H9 (cell line): Measurements from ENCODE around the gene TNRC6C. TPM values are rescaled to one million over a fixed set of nuclear protein-coding genes. Genes with fewer than 3 reads are reported as not detected.
A peak's percentile ranks its signal among the peaks of the same experiment; 100 is the strongest.

ENCODE experiments used
- DNase-seq: peaks from one replicate; pipeline ENCODE4 v3.0.0-alpha.2; 2017
- H2AFZ ChIP-seq: one replicate; pipeline ENCODE4 v1.6.1; 2013; ENCODE audit warnings: mild to moderate bottlenecking, low read length, control low read depth, moderate library complexity
- H2AK5ac ChIP-seq: 2 replicates; pipeline ENCODE4 v1.6.1; 2013; ENCODE audit warnings: low read length, control low read depth, mixed read lengths; ENCODE audit not compliant: insufficient read length
- H2BK120ac ChIP-seq: one replicate; pipeline ENCODE4 v1.6.1; 2013; ENCODE audit warnings: low read depth, mild to moderate bottlenecking, low read length, control low read depth, inconsistent platforms; ENCODE audit not compliant: poor library complexity, severe bottlenecking
- H2BK12ac ChIP-seq: 2 replicates; pipeline ENCODE4 v1.6.1; 2013; ENCODE audit warnings: low read length, control low read depth, mixed read lengths, low read depth; ENCODE audit not compliant: insufficient read length
- H2BK15ac ChIP-seq: 2 replicates; pipeline ENCODE4 v1.6.1; 2013; ENCODE audit warnings: low read depth, low read length, control low read depth
- H2BK20ac ChIP-seq: one replicate; pipeline ENCODE4 v1.6.1; 2013; ENCODE audit warnings: low read depth, mild to moderate bottlenecking, low read length, control low read depth, inconsistent platforms; ENCODE audit not compliant: poor library complexity, severe bottlenecking
- H2BK5ac ChIP-seq: 2 replicates; pipeline ENCODE4 v1.6.1; 2013; ENCODE audit warnings: low read length, control low read depth, mixed read lengths; ENCODE audit not compliant: insufficient read length
- H3K14ac ChIP-seq: 2 replicates; pipeline ENCODE4 v1.6.1; 2013; ENCODE audit warnings: low read length, control low read depth; ENCODE audit not compliant: insufficient read depth
- H3K18ac ChIP-seq: 2 replicates; pipeline ENCODE4 v1.6.1; 2013; ENCODE audit warnings: low read depth, mild to moderate bottlenecking, mixed read lengths, low read length, control low read depth; ENCODE audit not compliant: insufficient read length
- H3K23ac ChIP-seq: 2 replicates; pipeline ENCODE4 v1.6.1; 2013; ENCODE audit warnings: low read length, control low read depth, mixed read lengths, low read depth; ENCODE audit not compliant: insufficient read length
- H3K23me2 ChIP-seq: 2 replicates; pipeline ENCODE4 v1.6.1; 2013; ENCODE audit warnings: low read depth, mild to moderate bottlenecking, mixed read lengths, low read length, control low read depth; ENCODE audit not compliant: insufficient read length, poor library complexity, severe bottlenecking
- H3K27ac ChIP-seq: 2 replicates; pipeline ENCODE4 v1.5.1; 2013; ENCODE audit warnings: low read length, control low read depth, mixed read lengths, low read depth; ENCODE audit not compliant: insufficient read length
- H3K27me3 ChIP-seq: 2 replicates; pipeline ENCODE4 v1.6.1; 2013; ENCODE audit warnings: low read length, control low read depth, inconsistent platforms; ENCODE audit not compliant: insufficient read depth
- H3K4ac ChIP-seq: 2 replicates; pipeline ENCODE4 v1.6.1; 2013; ENCODE audit warnings: low read depth, mild to moderate bottlenecking, control low read depth, inconsistent platforms, low read length, moderate library complexity
- H3K4me1 ChIP-seq: 2 replicates; pipeline ENCODE4 v1.6.1; 2013; ENCODE audit warnings: low read length, control low read depth, inconsistent platforms; ENCODE audit not compliant: insufficient read depth
- H3K4me2 ChIP-seq: 2 replicates; pipeline ENCODE4 v1.6.1; 2013; ENCODE audit warnings: low read length, control low read depth, mixed read lengths; ENCODE audit not compliant: insufficient read length, insufficient read depth
- H3K56ac ChIP-seq: 2 replicates; pipeline ENCODE4 v1.6.1; 2013; ENCODE audit warnings: low read depth, mild to moderate bottlenecking, mixed read lengths, low read length, control low read depth; ENCODE audit not compliant: insufficient read length
- H3K79me1 ChIP-seq: 2 replicates; pipeline ENCODE4 v1.6.1; 2013; ENCODE audit warnings: low read depth, mild to moderate bottlenecking, moderate library complexity, low read length, control low read depth, inconsistent platforms; ENCODE audit not compliant: insufficient read depth, poor library complexity, severe bottlenecking
- H3K79me2 ChIP-seq: 2 replicates; pipeline ENCODE4 v1.6.1; 2013; ENCODE audit warnings: low read length, control low read depth, inconsistent platforms; ENCODE audit not compliant: insufficient read depth
- H3K9ac ChIP-seq: 2 replicates; pipeline ENCODE4 v1.6.1; 2013; ENCODE audit warnings: low read length, control low read depth, mixed read lengths; ENCODE audit not compliant: insufficient read length; ENCODE audit errors: extremely low read depth
- H3K9me3 ChIP-seq: one replicate; pipeline ENCODE4 v1.6.1; 2013; ENCODE audit warnings: low read depth, low read length, inconsistent platforms; ENCODE audit not compliant: control insufficient read depth
- H3T11ph ChIP-seq: one replicate; pipeline ENCODE4 v1.6.1; 2013; ENCODE audit warnings: mild to moderate bottlenecking, low read length, control low read depth, inconsistent platforms
- H4K20me1 ChIP-seq: one replicate; pipeline ENCODE4 v1.6.1; 2013; ENCODE audit not compliant: control insufficient read depth, insufficient read length, insufficient read depth
- H4K5ac ChIP-seq: 2 replicates; pipeline ENCODE4 v1.6.1; 2013; ENCODE audit warnings: low read depth, mild to moderate bottlenecking, mixed read lengths, low read length, control low read depth; ENCODE audit not compliant: insufficient read length
- H4K8ac ChIP-seq: replicated peaks from 2 replicates; pipeline ENCODE4 v1.6.1; 2013; ENCODE audit warnings: low read length, control low read depth, mixed read lengths, low read depth; ENCODE audit not compliant: insufficient read length
- H4K91ac ChIP-seq: 2 replicates; pipeline ENCODE4 v1.6.1; 2013; ENCODE audit warnings: low read depth, mild to moderate bottlenecking, moderate library complexity, mixed read lengths, low read length, control low read depth; ENCODE audit not compliant: insufficient read length
- H3K27ac Mint-ChIP-seq, 3 experiments: 2 replicates in 2 of 3; 3 replicates in 1 of 3; pipeline ENCODE4 v1.8.0; 2020 to 2021; ENCODE audit warnings: mixed read lengths in 3 of 3, mild to moderate bottlenecking in 1 of 3, moderate library complexity in 1 of 3
- H3K27me3 Mint-ChIP-seq: 2 replicates; pipeline ENCODE4 v1.8.0; 2021; ENCODE audit warnings: low read depth, mild to moderate bottlenecking, moderate library complexity, mixed read lengths
- H3K36me3 Mint-ChIP-seq, 3 experiments: 2 replicates in 2 of 3; 3 replicates in 1 of 3; pipeline ENCODE4 v1.8.0; 2020 to 2021; ENCODE audit warnings: low read depth in 3 of 3, mixed read lengths in 3 of 3; ENCODE audit not compliant: insufficient read depth in 1 of 3
- H3K4me1 Mint-ChIP-seq, 2 experiments: 2 replicates each; pipeline ENCODE4 v1.8.0; 2020; ENCODE audit warnings: mixed read lengths in 2 of 2
- H3K4me3 Mint-ChIP-seq, 2 experiments: 2 replicates in 1 of 2; 3 replicates in 1 of 2; pipeline ENCODE4 v1.8.0; 2020 to 2021; ENCODE audit warnings: mild to moderate bottlenecking in 2 of 2, mixed read lengths in 2 of 2, moderate library complexity in 1 of 2
- H3K9me3 Mint-ChIP-seq, 2 experiments: 2 replicates in 1 of 2; 3 replicates in 1 of 2; pipeline ENCODE4 v1.8.0; 2020; ENCODE audit warnings: mild to moderate bottlenecking in 2 of 2, mixed read lengths in 2 of 2, moderate library complexity in 1 of 2
- WGBS: extraction: QIAGEN DNeasy Blood & Tissue Kit; methylation state at CpG from one replicate; pipeline ENCODE4 v1.1.7; 2013; ENCODE audit warnings: missing lambda C conversion rate, low lambda C conversion rate, mixed read lengths; ENCODE audit not compliant: insufficient read length; ENCODE audit errors: extremely low coverage; 5-methylcytosine and 5-hydroxymethylcytosine counted together
- total RNA-seq: library from RNA; stranded (reverse); gene quantifications from 2 replicates; pipeline ENCODE4 v1.2.1, GENCODE V29; 2021
- TF ChIP-seq, protein P1 (sequence below): fragments of 200-600 bp; sonication (generic); conservative IDR thresholded peaks from 3 replicates; pipeline ENCODE4 v1.8.0; 2021; ENCODE audit warnings: antibody characterized with exemption, mild to moderate bottlenecking

The TNRC6C gene
- total RNA-seq, 1 experiment from 2014 or later: 24.7 TPM

- peak overlapping the region; percentile 39; the same call in 1 of the 2 replicates for H3K14ac ChIP-seq
- H3K4me1 Mint-ChIP-seq: peaks cover 72 to 79% of the 10 kb centered on the region in 2 experiments
- H4K91ac ChIP-seq: no peak overlapping the region
- no peaks in the 10 kb centered on the region for H3K36me3 Mint-ChIP-seq
- peaks cover 50% of the 10 kb centered on the region for H3K27me3 Mint-ChIP-seq
- H3T11ph ChIP-seq: no peak overlapping the region
- no peak overlapping the region for H2BK20ac ChIP-seq
- H2AFZ ChIP-seq: no peak overlapping the region
- H3K9me3 Mint-ChIP-seq: no peaks in the 10 kb centered on the region; a peak in 2 of 5 replicates
- H3K4me1 ChIP-seq: peaks cover 18% of the 10 kb centered on the region; the same call in 1 of the 2 replicates
- H3K4me3 Mint-ChIP-seq: no peak overlapping the region; a peak in 2 of 5 replicates
- TF ChIP-seq, protein P1, sequence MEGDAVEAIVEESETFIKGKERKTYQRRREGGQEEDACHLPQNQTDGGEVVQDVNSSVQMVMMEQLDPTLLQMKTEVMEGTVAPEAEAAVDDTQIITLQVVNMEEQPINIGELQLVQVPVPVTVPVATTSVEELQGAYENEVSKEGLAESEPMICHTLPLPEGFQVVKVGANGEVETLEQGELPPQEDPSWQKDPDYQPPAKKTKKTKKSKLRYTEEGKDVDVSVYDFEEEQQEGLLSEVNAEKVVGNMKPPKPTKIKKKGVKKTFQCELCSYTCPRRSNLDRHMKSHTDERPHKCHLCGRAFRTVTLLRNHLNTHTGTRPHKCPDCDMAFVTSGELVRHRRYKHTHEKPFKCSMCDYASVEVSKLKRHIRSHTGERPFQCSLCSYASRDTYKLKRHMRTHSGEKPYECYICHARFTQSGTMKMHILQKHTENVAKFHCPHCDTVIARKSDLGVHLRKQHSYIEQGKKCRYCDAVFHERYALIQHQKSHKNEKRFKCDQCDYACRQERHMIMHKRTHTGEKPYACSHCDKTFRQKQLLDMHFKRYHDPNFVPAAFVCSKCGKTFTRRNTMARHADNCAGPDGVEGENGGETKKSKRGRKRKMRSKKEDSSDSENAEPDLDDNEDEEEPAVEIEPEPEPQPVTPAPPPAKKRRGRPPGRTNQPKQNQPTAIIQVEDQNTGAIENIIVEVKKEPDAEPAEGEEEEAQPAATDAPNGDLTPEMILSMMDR: no peak
- no peak overlapping the region for H2BK15ac ChIP-seq
- peak overlapping the region in 1 of 3 experiments; percentile 16; a peak in 2 of 7 replicates for H3K27ac Mint-ChIP-seq
- H3K18ac ChIP-seq: peak overlapping the region; percentile 7
- H2AK5ac ChIP-seq: no peak overlapping the region
- H2BK120ac ChIP-seq: no peak overlapping the region
- no peaks in the 10 kb centered on the region for H3K79me1 ChIP-seq
- peaks cover 2% of the 10 kb centered on the region for H4K20me1 ChIP-seq
- H3K79me2 ChIP-seq: no peaks in the 10 kb centered on the region
- no peak overlapping the region for H3K56ac ChIP-seq
- H3K23ac ChIP-seq: no peak overlapping the region
- no peak overlapping the region for H2BK12ac ChIP-seq
- H4K8ac ChIP-seq: no peak overlapping the region
- no CpG with 5 or more reads among the region's 16 CpGs for WGBS
- H3K4me2 ChIP-seq: no peak overlapping the region
- no peak overlapping the region for H3K9ac ChIP-seq
- H3K4ac ChIP-seq: no peak overlapping the region
- DNase-seq: no peak
- no peak overlapping the region for H3K27ac ChIP-seq
- H4K5ac ChIP-seq: no peak overlapping the region
- no peaks in the 10 kb centered on the region for H3K27me3 ChIP-seq
- no peak overlapping the region for H2BK5ac ChIP-seq
- no peaks in the 10 kb centered on the region for H3K23me2 ChIP-seq
- H3K9me3 ChIP-seq: no peaks in the 10 kb centered on the region
Measured at GRCh38 chr17:77927777-77928518, 30.6 kb upstream of the TNRC6C start.
